KG1 (cell line): Measurements from ENCODE around the gene SEC23A.
"Not testable (repeated sequence)": the region's sequence is repeated elsewhere in the genome, so short reads cannot be mapped to it uniquely, and the experiment has no call there.

Experiments used
- DNase-seq: peaks from one replicate; lab custom pipeline; 2025; lab: John Stamatoyannopoulos, UW

SEC23A gene

GRCh38 chr14:39030209-39030608, 72.8 kb downstream of the SEC23A start:
- no peak for DNase-seq

GRCh38 chr14:39029789-39030188, 73.2 kb downstream of the SEC23A start:
- no peak for DNase-seq

GRCh38 chr14:39028620-39029019, 74.4 kb downstream of the SEC23A start:
- no peak for DNase-seq

GRCh38 chr14:39025810-39026627, 77.0 kb downstream of the SEC23A start:
- DNase-seq = no peak

- DNase-seq = no peak
Measured at GRCh38 chr14:39025250-39025809, 77.7 kb downstream of the SEC23A start.

- DNase-seq = no peak
Measured at GRCh38 chr14:39023939-39024871, 78.8 kb downstream of the SEC23A start.

GRCh38 chr14:39017096-39018016, 85.7 kb downstream of the SEC23A start:
- DNase-seq = not testable (repeated sequence)

- DNase-seq = no peak
Measured at GRCh38 chr14:39016733-39017095, 86.3 kb downstream of the SEC23A start.

GRCh38 chr14:39015964-39016577, 87.0 kb downstream of the SEC23A start:
- DNase-seq = no peak

GRCh38 chr14:39015360-39015961, 87.6 kb downstream of the SEC23A start:
- peak; percentile 25 for DNase-seq

GRCh38 chr14:39014460-39014859, 88.6 kb downstream of the SEC23A start:
- no peak for DNase-seq

- DNase-seq = not testable (repeated sequence)
Measured at GRCh38 chr14:39008965-39009364, 94.1 kb downstream of the SEC23A start.

- DNase-seq = no peak
Measured at GRCh38 chr14:39006721-39007410, 96.2 kb downstream of the SEC23A start.

GRCh38 chr14:39005044-39005880, 97.8 kb downstream of the SEC23A start:
- DNase-seq = no peak

GRCh38 chr14:38999949-39000348, 103.1 kb downstream of the SEC23A start:
- no peak for DNase-seq

GRCh38 chr14:38994731-38995130, 108.3 kb downstream of the SEC23A start:
- DNase-seq = no peak

- no peak for DNase-seq
Measured at GRCh38 chr14:38993981-38994380, 109.1 kb downstream of the SEC23A start.

GRCh38 chr14:38992067-38992844, 110.8 kb downstream of the SEC23A start:
- DNase-seq = no peak
